Measurements from ENCODE around the gene KPNA3.

DNA sequence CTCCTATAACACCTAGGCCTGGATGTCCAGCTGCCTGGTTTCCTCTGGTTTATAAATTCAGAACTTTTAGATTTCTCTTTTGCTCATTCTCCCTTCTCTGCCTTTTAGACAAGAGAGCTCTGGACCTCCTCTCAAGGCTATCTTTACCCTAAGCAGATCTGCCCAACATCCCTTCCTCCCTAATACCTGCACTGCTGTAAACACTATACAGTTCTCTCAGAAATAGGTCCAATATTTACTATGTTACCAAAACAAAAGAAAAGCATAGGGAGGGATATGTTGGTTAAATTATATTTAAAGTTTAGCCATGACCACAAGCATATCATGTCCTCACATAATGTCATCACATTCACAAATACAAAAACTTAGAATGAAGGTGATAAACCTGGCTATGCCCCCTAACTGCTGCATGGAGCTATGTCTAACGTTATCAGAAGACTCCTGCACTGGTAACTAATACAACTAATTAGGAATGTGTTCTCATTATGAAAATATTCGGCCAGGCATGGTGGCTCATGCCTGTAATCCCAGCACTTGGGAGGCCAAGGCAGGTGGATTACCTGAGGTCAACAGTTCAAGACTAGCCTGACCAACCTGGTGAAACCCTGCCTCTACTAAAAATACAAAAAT, 18.0 kb downstream of the KPNA3 start:
- TF ChIP-seq POLR2AphosphoS5 (IDR thresholded peaks at IDR 0.05; ENCODE audit: low read depth) (no peak), JUNB (IDR thresholded peaks at IDR 0.05; ENCODE audit: unreplicated experiment) (no peak), EZH2 (IDR thresholded peaks at IDR 0.05; ENCODE audit: low read depth, unreplicated experiment) (no peak), REST (IDR thresholded peaks at IDR 0.05; ENCODE audit: unreplicated experiment) (no peak), CREB1 (CRISPR knock-in tag; IDR thresholded peaks at IDR 0.05; ENCODE audit: low read depth) (no peak), ZNF114 (CRISPR knock-in tag; IDR thresholded peaks at IDR 0.05) (no peak), EZH2phosphoT487 (IDR thresholded peaks at IDR 0.05; ENCODE audit: unreplicated experiment) (no peak), ZNF462 (CRISPR knock-in tag; IDR thresholded peaks at IDR 0.05) (no peak), ZNF331 (CRISPR knock-in tag; IDR thresholded peaks at IDR 0.05; ENCODE audit: low read depth) (no peak), STAT1 (IDR thresholded peaks at IDR 0.05; ENCODE audit: unreplicated experiment) (no peak), NANOG (IDR thresholded peaks at IDR 0.05; ENCODE audit: borderline replicate concordance) (no peak)
- TF ChIP-seq, protein P1, sequence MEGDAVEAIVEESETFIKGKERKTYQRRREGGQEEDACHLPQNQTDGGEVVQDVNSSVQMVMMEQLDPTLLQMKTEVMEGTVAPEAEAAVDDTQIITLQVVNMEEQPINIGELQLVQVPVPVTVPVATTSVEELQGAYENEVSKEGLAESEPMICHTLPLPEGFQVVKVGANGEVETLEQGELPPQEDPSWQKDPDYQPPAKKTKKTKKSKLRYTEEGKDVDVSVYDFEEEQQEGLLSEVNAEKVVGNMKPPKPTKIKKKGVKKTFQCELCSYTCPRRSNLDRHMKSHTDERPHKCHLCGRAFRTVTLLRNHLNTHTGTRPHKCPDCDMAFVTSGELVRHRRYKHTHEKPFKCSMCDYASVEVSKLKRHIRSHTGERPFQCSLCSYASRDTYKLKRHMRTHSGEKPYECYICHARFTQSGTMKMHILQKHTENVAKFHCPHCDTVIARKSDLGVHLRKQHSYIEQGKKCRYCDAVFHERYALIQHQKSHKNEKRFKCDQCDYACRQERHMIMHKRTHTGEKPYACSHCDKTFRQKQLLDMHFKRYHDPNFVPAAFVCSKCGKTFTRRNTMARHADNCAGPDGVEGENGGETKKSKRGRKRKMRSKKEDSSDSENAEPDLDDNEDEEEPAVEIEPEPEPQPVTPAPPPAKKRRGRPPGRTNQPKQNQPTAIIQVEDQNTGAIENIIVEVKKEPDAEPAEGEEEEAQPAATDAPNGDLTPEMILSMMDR (conservative IDR thresholded peaks at IDR 0.05; ENCODE audit: low read depth in 2 of 2) = no peak
- TF ChIP-seq, protein P2, sequence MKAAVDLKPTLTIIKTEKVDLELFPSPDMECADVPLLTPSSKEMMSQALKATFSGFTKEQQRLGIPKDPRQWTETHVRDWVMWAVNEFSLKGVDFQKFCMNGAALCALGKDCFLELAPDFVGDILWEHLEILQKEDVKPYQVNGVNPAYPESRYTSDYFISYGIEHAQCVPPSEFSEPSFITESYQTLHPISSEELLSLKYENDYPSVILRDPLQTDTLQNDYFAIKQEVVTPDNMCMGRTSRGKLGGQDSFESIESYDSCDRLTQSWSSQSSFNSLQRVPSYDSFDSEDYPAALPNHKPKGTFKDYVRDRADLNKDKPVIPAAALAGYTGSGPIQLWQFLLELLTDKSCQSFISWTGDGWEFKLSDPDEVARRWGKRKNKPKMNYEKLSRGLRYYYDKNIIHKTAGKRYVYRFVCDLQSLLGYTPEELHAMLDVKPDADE (IDR thresholded peaks at IDR 0.05) = no peak

Data from GM23338 (cell line).